Ovary (tissue), 3 donors: ENCODE results near the gene C14orf93.

Experiments used
- CTCF ChIP-seq, 3 donors: fragments of 450-650 bp in 2 of 3; fragments of 200-600 bp in 1 of 3; IDR thresholded peaks; one replicate each; pipeline versions ENCODE4 v1.5.1 to v1.8.0; 2016 to 2022; ENCODE audit warnings: antibody characterized with exemption in 3 of 3, mild to moderate bottlenecking in 1 of 3
- POLR2A ChIP-seq: fragments of 450-650 bp; IDR thresholded peaks from one replicate; pipeline ENCODE4 v1.6.1; 2017; ENCODE audit warnings: antibody characterized with exemption, mild to moderate bottlenecking, moderate library complexity
- donor health status: DM: no; HTN: no; CAD: no.

- TF ChIP-seq CTCF (IDR thresholded peaks at IDR 0.05) (no peak), POLR2A (no peak)
Observed at GRCh38 chr14:22939684-22940083, 70.3 kb downstream of the C14orf93 start.
